Measurements from ENCODE around the gene TDRD7.

Gene TDRD7

GRCh38 chr9:97386733-97387503, 25.0 kb upstream of the TDRD7 start:
- DNase-seq (ENCODE audit: low read depth), result no peak

GRCh38 chr9:97387504-97387886, 24.4 kb upstream of the TDRD7 start:
- no peak for DNase-seq (ENCODE audit: low read depth)

- DNase-seq (ENCODE audit: low read depth), result no peak
Measured at GRCh38 chr9:97387936-97388684, 23.8 kb upstream of the TDRD7 start.

- no peak for DNase-seq (ENCODE audit: low read depth)
Measured at GRCh38 chr9:97388721-97389238, 23.1 kb upstream of the TDRD7 start.

GRCh38 chr9:97389249-97389648, 22.6 kb upstream of the TDRD7 start:
- DNase-seq (ENCODE audit: low read depth), result no peak

GRCh38 chr9:97390791-97391406, 21.0 kb upstream of the TDRD7 start:
- DNase-seq (ENCODE audit: low read depth), result no peak

GRCh38 chr9:97394881-97395280, 17.0 kb upstream of the TDRD7 start:
- no peak for DNase-seq (ENCODE audit: low read depth)

- DNase-seq (ENCODE audit: low read depth), result no peak
Measured at GRCh38 chr9:97395745-97396144, 16.2 kb upstream of the TDRD7 start.

GRCh38 chr9:97396256-97396655, 15.6 kb upstream of the TDRD7 start:
- no peak for DNase-seq (ENCODE audit: low read depth)

- DNase-seq (ENCODE audit: low read depth), result no peak
Measured at GRCh38 chr9:97397220-97397619, 14.7 kb upstream of the TDRD7 start.

GRCh38 chr9:97398999-97399758, 12.7 kb upstream of the TDRD7 start:
- no peak for DNase-seq (ENCODE audit: low read depth)

GRCh38 chr9:97403746-97404316, 8.1 kb upstream of the TDRD7 start:
- DNase-seq (ENCODE audit: low read depth), result no peak

GRCh38 chr9:97405551-97405950, 6.3 kb upstream of the TDRD7 start:
- DNase-seq (ENCODE audit: low read depth), result no peak

GRCh38 chr9:97406620-97407177, 5.2 kb upstream of the TDRD7 start:
- no peak for DNase-seq (ENCODE audit: low read depth)

- no peak for DNase-seq (ENCODE audit: low read depth)
Measured at GRCh38 chr9:97408562-97408961, 3.3 kb upstream of the TDRD7 start.

- DNase-seq (ENCODE audit: low read depth), result no peak
Measured at GRCh38 chr9:97411440-97411788, 482 bp upstream of the TDRD7 start.

- no peak for DNase-seq (ENCODE audit: low read depth)
Measured at GRCh38 chr9:97412626-97413385, 910 bp downstream of the TDRD7 start.

- no peak for DNase-seq (ENCODE audit: low read depth)
Measured at GRCh38 chr9:97413462-97413861, 1.6 kb downstream of the TDRD7 start.

- DNase-seq (ENCODE audit: low read depth), result no peak
Measured at GRCh38 chr9:97415146-97415545, 3.2 kb downstream of the TDRD7 start.

GRCh38 chr9:97418880-97419279, 7.0 kb downstream of the TDRD7 start:
- DNase-seq (ENCODE audit: low read depth), result no peak

Data from HS-27A (cell line).